Cardiac septum (tissue), 1 donor: Measurements from ENCODE around the gene F10. TPM values are rescaled to one million over a fixed set of nuclear protein-coding genes. Genes with fewer than 3 reads are reported as not detected.
A peak's percentile ranks its signal among the peaks of the same experiment; 100 is the strongest.

Experiments
- DNase-seq: peaks from one replicate; pipeline ENCODE4 v3.0.0-alpha.2; 2020; ENCODE audit warnings: low spot score
- intact Hi-C: fragments of 100-400 bp; cut with DNase I; formaldehyde crosslinking; loops from one replicate; pipeline ENCODE4 v1.14.0; 2022
- total RNA-seq: library from RNA; stranded (reverse); fragmentation: NEBNext Ultra II Directional; extraction: Animal tissue kit (Norgen Biotek cat#: 25700); gene quantifications from one replicate; pipeline ENCODE4 v1.2.1, GENCODE V29; 2021
- donor health status: DM: no; HTN: no; CAD: no.

F10 gene
- total RNA-seq, 1 donor from 2014 or later: 13.7 TPM

DNA sequence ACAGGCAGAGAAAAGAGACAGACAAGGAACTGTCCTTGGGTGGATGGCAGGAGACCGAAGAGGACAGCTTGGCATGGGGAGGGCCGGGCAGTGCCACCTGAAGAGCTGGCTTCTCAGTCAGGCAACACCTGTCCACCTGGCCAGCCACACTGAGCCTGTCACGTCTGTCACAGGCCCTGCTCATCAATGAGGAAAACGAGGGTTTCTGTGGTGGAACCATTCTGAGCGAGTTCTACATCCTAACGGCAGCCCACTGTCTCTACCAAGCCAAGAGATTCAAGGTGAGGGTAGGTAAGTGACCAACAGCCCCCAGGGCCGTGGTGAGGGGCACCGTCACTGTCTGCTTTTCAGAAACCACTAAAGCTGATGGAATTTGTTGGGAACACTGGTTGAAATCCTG lies 24.6 kb downstream of the F10 start:
- peak; percentile 46 for DNase-seq
- intact Hi-C loops: no loop called here

DNA sequence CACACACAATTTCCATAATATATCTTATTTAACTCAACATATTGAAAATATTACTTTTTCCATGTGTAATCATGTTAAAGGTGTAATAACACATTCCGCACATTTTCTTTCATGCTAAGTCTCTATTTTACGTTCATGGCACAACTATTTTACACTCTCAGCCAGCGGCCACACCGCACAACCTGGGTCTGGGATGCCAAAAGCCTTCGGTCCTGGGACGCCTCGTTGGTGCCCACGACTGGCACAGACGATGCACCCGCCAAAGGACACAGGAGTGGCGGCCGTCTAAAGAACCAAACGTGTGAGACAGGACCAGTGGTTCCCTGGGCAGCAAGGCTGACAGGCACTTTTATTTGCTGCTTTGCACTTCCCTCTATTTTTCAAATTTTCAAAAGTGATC lies 25.8 kb downstream of the F10 start:
- intact Hi-C loops: no loop called here
- peak; percentile 31 for DNase-seq

DNA sequence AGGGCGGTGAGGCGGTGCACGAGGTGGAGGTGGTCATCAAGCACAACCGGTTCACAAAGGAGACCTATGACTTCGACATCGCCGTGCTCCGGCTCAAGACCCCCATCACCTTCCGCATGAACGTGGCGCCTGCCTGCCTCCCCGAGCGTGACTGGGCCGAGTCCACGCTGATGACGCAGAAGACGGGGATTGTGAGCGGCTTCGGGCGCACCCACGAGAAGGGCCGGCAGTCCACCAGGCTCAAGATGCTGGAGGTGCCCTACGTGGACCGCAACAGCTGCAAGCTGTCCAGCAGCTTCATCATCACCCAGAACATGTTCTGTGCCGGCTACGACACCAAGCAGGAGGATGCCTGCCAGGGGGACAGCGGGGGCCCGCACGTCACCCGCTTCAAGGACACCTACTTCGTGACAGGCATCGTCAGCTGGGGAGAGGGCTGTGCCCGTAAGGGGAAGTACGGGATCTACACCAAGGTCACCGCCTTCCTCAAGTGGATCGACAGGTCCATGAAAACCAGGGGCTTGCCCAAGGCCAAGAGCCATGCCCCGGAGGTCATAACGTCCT lies 26.4 kb downstream of the F10 start:
- intact Hi-C loops: no loop called here
- peak; percentile 63 for DNase-seq

- intact Hi-C loops: no loop called here
- peak; percentile 64 for DNase-seq
Measured at GRCh38 chr13:113149711-113150549, 27.3 kb downstream of the F10 start.

GRCh38 chr13:113150550-113151365 lies 28.2 kb downstream of the F10 start:
- intact Hi-C loops: no loop called here
- peak; percentile 29 for DNase-seq

DNA sequence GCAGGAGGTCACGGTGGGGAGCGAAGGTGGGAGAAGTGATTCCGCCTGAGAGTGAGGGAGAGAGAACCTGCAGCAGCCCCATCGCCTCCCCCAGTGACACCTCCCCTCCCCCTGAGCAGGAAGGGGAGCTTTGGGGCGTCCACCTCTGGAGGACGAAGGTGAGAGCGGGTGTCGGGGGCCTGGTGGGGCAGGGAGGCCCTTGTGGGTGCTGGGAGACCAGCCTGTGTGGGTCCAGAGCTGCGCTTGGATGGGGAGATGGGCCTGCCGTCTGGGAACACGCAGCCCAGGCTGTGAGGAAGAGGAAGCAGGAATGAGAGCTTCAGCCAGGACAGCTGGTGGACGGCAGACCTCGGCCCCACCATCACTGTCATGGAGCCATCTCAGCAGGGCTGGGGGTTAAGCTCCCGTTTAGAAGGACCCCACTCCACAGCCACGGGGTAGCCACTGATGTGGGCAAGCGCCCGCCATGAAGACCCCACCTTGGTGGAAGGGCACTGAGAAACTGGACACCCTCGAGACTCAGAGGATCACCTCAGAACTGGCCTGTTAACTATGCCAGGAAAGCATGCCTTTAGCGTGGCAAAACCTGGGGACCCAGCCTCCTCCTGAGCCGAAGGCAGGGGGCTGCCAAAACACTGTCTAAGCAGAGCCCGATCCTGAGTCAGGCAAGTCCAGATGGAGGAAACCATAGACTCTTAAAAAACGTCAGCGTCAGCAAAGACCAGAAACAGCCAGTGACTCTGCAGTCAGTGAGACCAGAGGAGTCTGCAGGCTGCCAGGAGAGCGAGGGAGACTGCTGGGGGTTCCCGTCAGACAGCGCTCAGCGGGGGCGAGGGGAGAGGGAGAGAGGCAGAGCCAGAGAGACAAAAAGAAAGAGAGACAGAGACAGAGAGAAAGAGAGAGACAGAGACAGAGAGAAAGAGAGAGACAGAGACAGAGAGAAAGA lies 29.4 kb downstream of the F10 start:
- peak; percentile 74 for DNase-seq
- intact Hi-C loops: loop anchor here (2.0 kb wide), 1 partner anchor 57 kb away; the partner anchor contains the start of genes CUL4A and PCID2

DNA sequence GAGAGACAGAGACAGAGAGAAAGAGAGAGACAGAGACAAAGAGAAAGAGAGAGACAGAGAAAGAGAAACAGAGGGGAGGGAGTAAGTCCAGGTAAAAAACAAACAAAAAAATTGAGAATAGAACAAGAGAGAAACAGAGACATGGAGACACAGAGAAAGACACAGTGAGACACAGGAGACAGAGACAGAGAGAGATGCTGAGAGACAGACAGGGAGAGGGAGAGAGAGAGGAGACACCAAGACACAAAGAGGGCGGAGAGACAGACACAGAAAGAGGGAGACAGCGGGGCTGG lies 30.0 kb downstream of the F10 start:
- intact Hi-C loops: loop anchor here (2.0 kb wide), 1 partner anchor 56 kb away; the partner anchor contains the start of genes CUL4A and PCID2
- DNase-seq: no peak

GRCh38 chr13:113152984-113153809 lies 30.6 kb downstream of the F10 start:
- intact Hi-C loops: loop anchor here (2.0 kb wide), 1 partner anchor 56 kb away; the partner anchor contains the start of genes CUL4A and PCID2
- peak; percentile 80 for DNase-seq

DNA sequence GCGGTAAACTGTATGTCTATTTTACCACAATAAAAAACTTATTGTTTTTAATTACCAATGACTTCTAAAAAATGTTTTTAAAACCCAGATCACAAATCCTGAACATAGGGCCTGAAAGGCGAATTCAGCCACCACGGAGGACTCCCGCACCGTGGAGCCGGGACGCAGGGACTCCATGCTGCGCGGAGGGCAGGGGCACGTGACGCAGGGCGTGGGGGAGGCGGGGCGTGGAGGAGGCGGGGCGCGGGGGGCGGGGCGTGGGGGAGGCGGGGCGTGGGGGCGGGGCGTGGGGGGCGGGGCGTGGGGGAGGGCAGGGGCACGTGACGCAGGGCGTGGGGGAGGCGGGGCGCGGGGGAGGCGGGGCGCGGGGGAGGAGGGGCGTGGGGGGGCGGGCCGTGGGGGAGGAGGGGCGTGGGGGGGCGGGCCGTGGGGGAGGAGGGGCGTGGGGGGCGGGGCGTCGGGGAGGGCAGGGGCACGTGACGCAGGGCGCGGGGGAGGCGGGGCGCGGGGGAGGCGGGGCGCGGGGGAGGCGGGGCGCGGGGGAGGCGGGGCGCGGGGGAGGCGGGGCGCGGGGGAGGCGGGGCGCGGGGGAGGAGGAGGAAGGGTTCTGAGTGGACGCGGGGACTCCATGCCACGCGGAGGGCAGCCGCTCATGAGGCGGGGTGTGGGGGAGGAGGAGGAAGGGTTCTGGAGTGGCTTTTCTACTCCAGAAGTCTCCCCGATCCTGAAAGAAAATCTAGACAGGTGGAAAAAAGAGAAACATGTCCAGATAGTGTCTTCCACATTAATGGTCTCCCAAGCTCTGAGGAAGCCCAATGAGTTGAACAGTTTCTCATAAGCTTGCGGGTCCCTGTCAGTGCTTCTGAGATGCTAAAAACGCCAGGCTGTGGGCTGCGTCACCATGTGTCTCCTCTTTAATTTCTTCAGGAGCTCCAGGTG lies 31.5 kb downstream of the F10 start:
- DNase-seq: peak; percentile 89
- intact Hi-C loops: loop anchor here (2.0 kb wide), 1 partner anchor 55 kb away; the partner anchor contains the start of genes CUL4A and PCID2

GRCh38 chr13:113155201-113155600 lies 32.6 kb downstream of the F10 start:
- intact Hi-C loops: no loop called here
- no peak for DNase-seq

DNA sequence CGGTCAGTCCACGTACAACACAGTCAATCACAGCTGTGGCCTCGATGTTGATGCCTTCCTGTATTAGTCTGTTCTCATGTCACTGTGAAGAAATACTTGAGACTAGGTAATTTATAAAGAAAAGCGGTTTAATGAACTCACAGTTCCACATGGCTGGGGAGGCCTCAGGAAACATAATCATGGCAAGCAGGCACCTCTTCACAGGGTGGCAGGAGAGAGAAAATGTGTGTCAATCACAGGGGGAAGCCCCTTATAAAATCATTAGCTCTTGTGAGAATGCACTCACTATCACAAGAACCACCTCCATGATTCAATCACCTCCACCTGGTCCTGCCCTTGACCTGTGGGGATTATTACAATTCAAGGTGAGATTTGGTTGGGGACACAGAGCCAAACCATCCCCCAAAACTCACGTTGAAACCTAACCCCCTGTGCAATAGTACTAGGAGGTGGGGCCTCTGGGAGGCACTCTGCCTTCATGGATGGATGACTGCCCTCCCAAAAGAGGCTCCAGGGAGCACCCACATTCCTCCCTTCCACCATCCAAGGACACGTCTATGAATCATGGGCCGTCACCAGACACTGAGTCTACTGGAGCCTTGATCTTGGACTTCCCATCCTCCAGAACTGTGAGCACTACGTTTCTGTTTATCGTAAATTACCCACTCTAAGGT lies 33.5 kb downstream of the F10 start:
- no peak for DNase-seq
- intact Hi-C loops: no loop called here

DNA sequence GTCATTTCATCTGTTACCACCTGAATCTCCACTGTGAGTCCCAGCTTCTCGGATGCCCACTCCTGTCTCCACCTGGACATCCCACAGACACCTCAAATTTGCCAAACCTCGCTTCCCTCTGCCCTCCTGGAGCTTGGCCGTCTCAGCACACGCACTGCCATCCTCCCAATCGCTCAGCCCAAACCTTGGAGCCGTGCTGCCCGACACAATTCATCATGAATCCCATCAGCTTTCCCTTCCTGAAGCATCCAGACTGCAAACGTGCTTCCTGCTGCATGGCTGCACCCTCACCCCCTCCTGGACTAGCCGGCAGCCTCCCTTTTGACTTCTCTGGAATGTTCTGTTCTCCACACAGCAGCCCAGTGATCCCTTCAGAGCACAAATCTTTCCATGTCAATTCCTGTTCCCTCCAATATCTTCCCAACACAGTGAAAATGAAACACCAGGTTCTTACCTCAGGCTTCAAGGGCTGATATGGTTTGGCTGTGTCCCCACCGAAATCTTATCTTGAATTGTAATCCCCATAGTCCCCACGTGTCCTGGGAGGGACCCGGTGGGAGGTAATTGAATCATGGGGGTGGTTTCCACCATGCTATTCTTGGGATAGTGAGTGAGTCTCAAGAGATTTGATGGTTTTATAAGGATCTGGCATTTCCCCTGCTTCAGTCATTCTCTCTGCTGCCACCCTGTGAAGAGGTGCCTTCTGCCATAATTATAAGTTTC lies 34.8 kb downstream of the F10 start:
- DNase-seq: no peak
- intact Hi-C loops: no loop called here

DNA sequence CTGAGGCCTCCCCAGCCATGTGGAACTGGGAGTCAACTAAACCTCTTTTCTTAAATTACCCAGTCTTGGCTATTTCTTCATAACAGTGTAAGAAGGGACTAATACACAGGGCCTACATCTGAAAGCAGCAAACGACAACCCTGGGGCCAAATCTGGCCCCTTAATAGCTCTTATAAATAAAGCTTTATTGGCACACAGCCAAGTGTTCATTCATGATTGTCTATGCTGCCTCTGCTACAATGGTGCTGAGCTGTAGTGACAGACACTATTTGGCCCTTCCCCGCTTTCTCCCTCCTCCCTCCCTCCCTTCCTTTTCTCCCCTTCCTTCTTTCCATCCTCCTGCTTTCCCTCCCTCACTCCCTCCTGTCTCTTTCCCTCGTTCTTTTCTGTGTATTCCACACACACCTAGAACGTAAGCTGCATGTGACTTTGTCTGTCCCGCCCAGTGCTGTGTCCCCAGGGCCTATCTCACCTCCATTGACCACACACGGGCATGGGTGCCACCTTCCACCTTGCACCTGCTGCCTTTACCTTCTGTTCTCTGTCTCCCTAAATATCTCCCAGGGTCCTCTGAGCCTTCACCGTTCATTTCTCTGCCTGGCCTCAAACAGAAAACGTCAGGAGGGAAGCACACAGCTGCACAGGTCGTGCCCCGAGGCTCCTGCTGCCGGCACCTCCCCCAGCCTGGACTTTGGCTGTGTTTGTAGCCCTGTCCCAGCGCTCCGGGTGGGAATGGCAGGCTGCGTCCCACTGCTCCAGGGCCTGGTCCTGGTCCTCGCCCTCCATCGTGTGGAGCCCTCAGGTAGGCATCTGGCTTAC lies 35.5 kb downstream of the F10 start, which contains the start of gene PROZ:
PROZ (plus strand) TSS at position 720 of the 819 bp plus-strand sequence; CDS start at position 733, 13 bp downstream.
- DNase-seq: no peak
- intact Hi-C loops: no loop called here

- intact Hi-C loops: no loop called here
- no peak for DNase-seq
Measured at GRCh38 chr13:113158946-113159345, 36.3 kb downstream of the F10 start.

DNA sequence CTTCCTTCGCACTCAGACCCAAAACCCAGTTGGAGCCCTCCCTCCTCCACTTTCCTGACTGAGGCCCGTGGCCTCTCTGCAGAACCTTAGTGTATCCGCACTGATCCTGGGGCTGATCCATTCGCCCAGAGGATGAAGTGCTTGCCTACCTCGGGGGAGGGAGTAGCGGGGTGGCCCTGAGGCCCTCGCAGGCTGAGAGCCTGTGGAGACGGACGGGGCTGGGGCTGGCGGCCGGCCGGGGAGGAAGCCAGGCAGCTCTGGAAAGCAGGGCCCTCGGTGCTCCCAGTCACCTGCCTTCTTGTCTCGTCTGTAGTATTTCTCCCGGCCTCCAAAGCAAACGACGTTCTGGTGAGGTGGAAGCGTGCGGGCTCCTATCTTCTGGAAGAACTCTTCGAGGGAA lies 37.1 kb downstream of the F10 start:
- DNase-seq: no peak
- intact Hi-C loops: no loop called here
